Fibroblast of skin of left biceps (primary cell): ENCODE data around the gene TRIM63.

ENCODE experiments used
- DNase-seq, 2 experiments: peaks; one replicate each; pipeline ENCODE4 v3.0.0-alpha.2; 2013; ENCODE audit warnings: low read depth in 2 of 2

The TRIM63 gene

GRCh38 chr1:26057189-26057588, 10.2 kb downstream of the TRIM63 start:
- no peak for DNase-seq

- DNase-seq: no peak
Measured at GRCh38 chr1:26055041-26055440, 12.4 kb downstream of the TRIM63 start.

- no peak for DNase-seq
Measured at GRCh38 chr1:26053718-26054560, 13.5 kb downstream of the TRIM63 start.

- DNase-seq: no peak
Measured at GRCh38 chr1:26050248-26050640, 17.2 kb downstream of the TRIM63 start.

GRCh38 chr1:26049531-26050247, 17.7 kb downstream of the TRIM63 start:
- no peak for DNase-seq

GRCh38 chr1:26047278-26047874, 20.1 kb downstream of the TRIM63 start:
- no peak for DNase-seq

- DNase-seq: no peak
Measured at GRCh38 chr1:26046246-26047095, 21.0 kb downstream of the TRIM63 start.

GRCh38 chr1:26045722-26046245, 21.6 kb downstream of the TRIM63 start, which contains the start of gene SLC30A2:
Gene SLC30A2 (minus strand): TSS chr1:26046118. CDS start chr1:26045896, 222 bp downstream.
- no peak for DNase-seq

GRCh38 chr1:26044971-26045721, 22.3 kb downstream of the TRIM63 start:
- DNase-seq: no peak

GRCh38 chr1:26044414-26044813, 23.0 kb downstream of the TRIM63 start:
- no peak for DNase-seq

GRCh38 chr1:26043765-26044164, 23.7 kb downstream of the TRIM63 start:
- DNase-seq: no peak

- no peak for DNase-seq
Measured at GRCh38 chr1:26041978-26042377, 25.5 kb downstream of the TRIM63 start.

GRCh38 chr1:26041401-26041800, 26.0 kb downstream of the TRIM63 start:
- no peak for DNase-seq

GRCh38 chr1:26038904-26039303, 28.5 kb downstream of the TRIM63 start:
- no peak for DNase-seq

- no peak for DNase-seq
Measured at GRCh38 chr1:26038477-26038876, 29.0 kb downstream of the TRIM63 start.

- DNase-seq: no peak
Measured at GRCh38 chr1:26037904-26038303, 29.5 kb downstream of the TRIM63 start.

- DNase-seq: no peak
Measured at GRCh38 chr1:26036756-26037281, 30.6 kb downstream of the TRIM63 start.

- DNase-seq: no peak
Measured at GRCh38 chr1:26035959-26036755, 31.3 kb downstream of the TRIM63 start.

GRCh38 chr1:26035203-26035958, 32.0 kb downstream of the TRIM63 start:
- peak; percentile 66 to 69 for DNase-seq
